ENCODE data around the gene RPL27A. TPM values are rescaled to one million over a fixed set of nuclear protein-coding genes. Genes with fewer than 3 reads are reported as not detected.

The RPL27A gene
- total RNA-seq, 4 donors from 2014 or later: 921 to 1,566 (median 1,106) TPM

DNA sequence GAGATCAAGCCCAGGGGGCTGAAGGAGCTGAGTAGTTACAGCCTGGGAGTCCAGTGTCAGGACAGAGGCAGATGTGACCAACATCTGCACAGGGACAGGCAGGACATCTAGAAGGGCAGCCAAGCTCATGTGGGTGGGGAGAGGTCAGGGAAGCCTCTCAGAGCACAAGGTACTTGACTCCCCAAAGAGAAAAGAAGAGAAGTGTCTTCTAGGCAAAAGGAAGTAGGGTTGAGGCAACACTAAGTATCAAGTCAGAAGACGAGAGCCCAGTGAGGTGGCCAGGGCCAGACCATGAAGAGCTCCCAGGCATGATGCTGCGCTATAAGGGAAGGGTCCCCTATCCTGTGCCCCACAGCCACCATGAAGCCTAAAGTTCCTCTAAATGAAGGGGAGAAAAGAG lies 21.5 kb downstream of the RPL27A start:
- Histone ChIP-seq H3K27ac (peak overlapping the region; percentile 1 to 94 (median 41)), H3K4me3 (no peak overlapping the region), H3K9me3 (no peaks in the 10 kb centered on the region), H3K27me3 (no peaks in the 10 kb centered on the region), H3K36me3 (peaks cover 11 to 97% (median 14%) of the 10 kb centered on the region in 3 donors), H3K4me1 (peaks cover 10 to 43% (median 18%) of the 10 kb centered on the region in 3 donors)
- WGBS, 2 donors: 83% methylated on average over 2 of the region's 2 CpGs
- TF ChIP-seq, protein P1, sequence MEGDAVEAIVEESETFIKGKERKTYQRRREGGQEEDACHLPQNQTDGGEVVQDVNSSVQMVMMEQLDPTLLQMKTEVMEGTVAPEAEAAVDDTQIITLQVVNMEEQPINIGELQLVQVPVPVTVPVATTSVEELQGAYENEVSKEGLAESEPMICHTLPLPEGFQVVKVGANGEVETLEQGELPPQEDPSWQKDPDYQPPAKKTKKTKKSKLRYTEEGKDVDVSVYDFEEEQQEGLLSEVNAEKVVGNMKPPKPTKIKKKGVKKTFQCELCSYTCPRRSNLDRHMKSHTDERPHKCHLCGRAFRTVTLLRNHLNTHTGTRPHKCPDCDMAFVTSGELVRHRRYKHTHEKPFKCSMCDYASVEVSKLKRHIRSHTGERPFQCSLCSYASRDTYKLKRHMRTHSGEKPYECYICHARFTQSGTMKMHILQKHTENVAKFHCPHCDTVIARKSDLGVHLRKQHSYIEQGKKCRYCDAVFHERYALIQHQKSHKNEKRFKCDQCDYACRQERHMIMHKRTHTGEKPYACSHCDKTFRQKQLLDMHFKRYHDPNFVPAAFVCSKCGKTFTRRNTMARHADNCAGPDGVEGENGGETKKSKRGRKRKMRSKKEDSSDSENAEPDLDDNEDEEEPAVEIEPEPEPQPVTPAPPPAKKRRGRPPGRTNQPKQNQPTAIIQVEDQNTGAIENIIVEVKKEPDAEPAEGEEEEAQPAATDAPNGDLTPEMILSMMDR (IDR thresholded peaks at IDR 0.05): no peak
- no peak for TF ChIP-seq POLR2A (IDR thresholded peaks at IDR 0.05)
- intact Hi-C loops (cut with DNase I): no loop called here
- no peak for DNase-seq

GRCh38 chr11:8705146-8705545 lies 22.6 kb downstream of the RPL27A start:
- Histone ChIP-seq H3K27ac (peak overlapping the region in 3 of 4 donors; percentile 88 to 94 (median 94)), H3K9me3 (no peaks in the 10 kb centered on the region), H3K27me3 (no peaks in the 10 kb centered on the region), H3K4me1 (peaks cover 15 to 44% (median 27%) of the 10 kb centered on the region in 3 donors), H3K4me3 (no peak overlapping the region), H3K36me3 (peaks cover 7 to 90% (median 10%) of the 10 kb centered on the region in 3 donors)
- intact Hi-C loops (cut with DNase I): no loop called here
- TF ChIP-seq, protein P1 (IDR thresholded peaks at IDR 0.05): no peak
- TF ChIP-seq POLR2A (IDR thresholded peaks at IDR 0.05): no peak
- no peak for DNase-seq
- 69 to 75% methylated on average over 5 of the region's 5 CpGs for WGBS, 2 donors

DNA sequence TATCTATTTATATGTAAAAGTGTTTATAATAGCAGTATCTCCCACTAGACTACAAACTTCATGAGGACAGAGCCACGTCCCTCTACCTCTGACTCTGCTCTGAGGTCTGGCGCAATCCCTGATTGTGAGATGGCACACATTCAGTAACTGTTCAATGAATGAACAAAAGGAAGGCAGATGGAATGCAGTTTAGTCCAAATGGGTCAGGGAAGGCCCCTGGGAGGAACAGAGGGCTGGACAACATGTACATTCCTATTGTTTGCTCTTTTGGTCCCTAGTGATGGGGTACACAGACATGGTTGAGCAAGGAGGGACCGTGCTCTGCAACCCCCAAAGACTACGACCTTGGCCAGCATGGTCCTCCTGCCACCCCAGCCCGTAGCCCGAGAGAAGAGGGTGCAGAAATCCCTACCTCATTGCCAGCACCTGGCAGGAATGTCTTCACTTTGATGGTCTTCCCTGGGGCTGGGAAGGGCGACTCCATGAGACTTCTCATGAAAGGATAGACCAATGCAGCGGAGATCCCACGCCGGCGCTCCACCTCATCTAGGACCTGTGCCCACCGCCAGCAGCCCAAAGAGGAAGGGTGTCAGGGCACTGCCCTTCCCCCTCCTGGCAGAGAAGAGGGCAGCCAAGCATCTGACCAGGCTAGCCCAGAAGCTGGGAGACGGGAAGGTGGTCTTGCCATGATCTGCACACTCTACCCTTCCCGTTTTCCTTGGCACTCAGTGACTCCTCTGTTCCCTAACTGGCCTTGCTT lies 24.3 kb downstream of the RPL27A start:
- no peak for DNase-seq
- 81 to 89% methylated on average over 3 to 8 of the region's 14 CpGs for WGBS, 2 donors

GRCh38 chr11:8707541-8708191 lies 25.1 kb downstream of the RPL27A start:
- Histone ChIP-seq H3K9me3 (no peaks in the 10 kb centered on the region), H3K27me3 (no peaks in the 10 kb centered on the region), H3K27ac (peak overlapping the region; percentile 76 to 94 (median 91)), H3K4me1 (peaks cover 15 to 39% (median 28%) of the 10 kb centered on the region in 3 donors), H3K4me3 (peak overlapping the region in 1 of 4 donors; percentile 10), H3K36me3 (peaks cover 12 to 90% (median 16%) of the 10 kb centered on the region in 3 donors)
- 34 to 37% methylated on average over 7 of the region's 10 CpGs for WGBS, 2 donors
- intact Hi-C loops (cut with DNase I): no loop called here
- TF ChIP-seq POLR2A (IDR thresholded peaks at IDR 0.05): no peak
- TF ChIP-seq, protein P1 (IDR thresholded peaks at IDR 0.05): no peak
- no peak for DNase-seq

More for the DNA sequence above, 24.3 kb downstream of the RPL27A start:
- H3K4me1 ChIP-seq: peaks cover 15 to 39% (median 28%) of the 10 kb centered on the region in 3 donors
- intact Hi-C loops (cut with DNase I): no loop called here
- no peak for TF ChIP-seq POLR2A (IDR thresholded peaks at IDR 0.05)
- TF ChIP-seq, protein P1 (IDR thresholded peaks at IDR 0.05): no peak
- H3K27ac ChIP-seq: peak overlapping the region; percentile 76 to 94 (median 91)
- no peaks in the 10 kb centered on the region for H3K27me3 ChIP-seq
- H3K36me3 ChIP-seq: peaks cover 12 to 90% (median 16%) of the 10 kb centered on the region in 3 donors
- H3K9me3 ChIP-seq: no peaks in the 10 kb centered on the region
- H3K4me3 ChIP-seq: no peak overlapping the region
